NB4 (cell line): ENCODE results near the gene TMC3.
"Not testable (repeated sequence)": the region's sequence is repeated elsewhere in the genome, so short reads cannot be mapped to it uniquely, and the experiment has no call there.

Experiments
- DNase-seq: peaks from one replicate; pipeline ENCODE4 v3.0.0; 2010; ENCODE audit warnings: low read depth
- H3K4me3 ChIP-seq: one replicate; pipeline ENCODE4 v1.5.1; 2011; ENCODE audit warnings: mild to moderate bottlenecking, low read depth, low read length, moderate library complexity
- MYC ChIP-seq: IDR thresholded peaks from 2 replicates; pipeline ENCODE4 v1.6.1; 2011; ENCODE audit warnings: low read depth, low read length
- POLR2A ChIP-seq: IDR thresholded peaks from 2 replicates; pipeline ENCODE4 v1.6.1; 2011; ENCODE audit warnings: mild to moderate bottlenecking; ENCODE audit not compliant: insufficient read length; ENCODE audit errors: extremely low read depth
- TF ChIP-seq, protein P1 (sequence below): IDR thresholded peaks from one replicate; pipeline ENCODE4 v1.5.1; 2012; ENCODE audit warnings: low read depth, low read length
- TF ChIP-seq, protein P2 (sequence below): IDR thresholded peaks from 2 replicates; pipeline ENCODE4 v1.6.1; 2011; ENCODE audit warnings: low read depth, low read length

TMC3 gene

DNA sequence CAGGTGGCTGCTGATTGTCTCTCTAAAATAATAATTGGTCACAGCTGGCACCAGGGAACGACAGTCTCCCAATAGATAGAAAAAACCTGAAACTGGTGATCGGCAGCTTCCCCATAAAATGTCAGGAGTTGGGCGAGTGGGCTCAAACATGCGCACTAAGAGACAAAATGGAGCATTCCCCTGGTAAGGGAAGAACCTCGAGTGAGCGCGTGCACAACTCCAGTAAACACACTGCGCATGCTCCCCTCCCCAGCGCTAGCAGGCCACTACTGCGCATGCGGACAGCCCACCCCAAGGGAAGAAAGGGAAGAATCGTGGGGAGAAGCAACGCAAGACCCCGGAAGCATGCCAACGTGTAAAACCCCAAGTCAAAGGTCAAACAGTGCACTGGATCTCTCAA lies 42.4 kb downstream of the TMC3 start:
- no peak for TF ChIP-seq MYC
- no peak for TF ChIP-seq POLR2A
- TF ChIP-seq, protein P1, sequence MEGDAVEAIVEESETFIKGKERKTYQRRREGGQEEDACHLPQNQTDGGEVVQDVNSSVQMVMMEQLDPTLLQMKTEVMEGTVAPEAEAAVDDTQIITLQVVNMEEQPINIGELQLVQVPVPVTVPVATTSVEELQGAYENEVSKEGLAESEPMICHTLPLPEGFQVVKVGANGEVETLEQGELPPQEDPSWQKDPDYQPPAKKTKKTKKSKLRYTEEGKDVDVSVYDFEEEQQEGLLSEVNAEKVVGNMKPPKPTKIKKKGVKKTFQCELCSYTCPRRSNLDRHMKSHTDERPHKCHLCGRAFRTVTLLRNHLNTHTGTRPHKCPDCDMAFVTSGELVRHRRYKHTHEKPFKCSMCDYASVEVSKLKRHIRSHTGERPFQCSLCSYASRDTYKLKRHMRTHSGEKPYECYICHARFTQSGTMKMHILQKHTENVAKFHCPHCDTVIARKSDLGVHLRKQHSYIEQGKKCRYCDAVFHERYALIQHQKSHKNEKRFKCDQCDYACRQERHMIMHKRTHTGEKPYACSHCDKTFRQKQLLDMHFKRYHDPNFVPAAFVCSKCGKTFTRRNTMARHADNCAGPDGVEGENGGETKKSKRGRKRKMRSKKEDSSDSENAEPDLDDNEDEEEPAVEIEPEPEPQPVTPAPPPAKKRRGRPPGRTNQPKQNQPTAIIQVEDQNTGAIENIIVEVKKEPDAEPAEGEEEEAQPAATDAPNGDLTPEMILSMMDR = no peak
- TF ChIP-seq, protein P2, sequence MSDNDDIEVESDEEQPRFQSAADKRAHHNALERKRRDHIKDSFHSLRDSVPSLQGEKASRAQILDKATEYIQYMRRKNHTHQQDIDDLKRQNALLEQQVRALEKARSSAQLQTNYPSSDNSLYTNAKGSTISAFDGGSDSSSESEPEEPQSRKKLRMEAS = no peak
- no peak overlapping the region for H3K4me3 ChIP-seq

DNA sequence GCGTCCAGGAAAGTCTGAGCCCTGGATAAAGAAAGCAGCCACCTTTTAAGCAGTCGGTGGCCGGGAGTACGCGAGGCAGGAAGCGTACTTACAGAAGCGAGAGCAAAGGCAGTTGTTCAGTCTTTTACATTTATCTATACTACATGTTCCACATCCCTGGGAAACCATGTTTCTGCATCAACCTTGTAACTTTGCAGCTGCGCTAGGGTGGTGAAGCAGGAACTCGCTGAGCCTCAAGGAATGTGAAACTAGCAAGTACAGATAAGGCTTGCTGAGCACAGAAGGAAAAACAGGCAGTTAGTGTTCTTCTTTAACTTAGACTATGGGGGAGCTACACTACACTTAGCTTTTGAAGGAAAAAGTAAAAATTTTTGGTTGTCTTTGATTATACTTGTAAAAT lies 42.9 kb downstream of the TMC3 start:
- DNase-seq, H3K4me3 ChIP-seq: not testable (repeated sequence)

More for the DNA sequence above, 42.4 kb downstream of the TMC3 start:
- no peak for DNase-seq

DNA sequence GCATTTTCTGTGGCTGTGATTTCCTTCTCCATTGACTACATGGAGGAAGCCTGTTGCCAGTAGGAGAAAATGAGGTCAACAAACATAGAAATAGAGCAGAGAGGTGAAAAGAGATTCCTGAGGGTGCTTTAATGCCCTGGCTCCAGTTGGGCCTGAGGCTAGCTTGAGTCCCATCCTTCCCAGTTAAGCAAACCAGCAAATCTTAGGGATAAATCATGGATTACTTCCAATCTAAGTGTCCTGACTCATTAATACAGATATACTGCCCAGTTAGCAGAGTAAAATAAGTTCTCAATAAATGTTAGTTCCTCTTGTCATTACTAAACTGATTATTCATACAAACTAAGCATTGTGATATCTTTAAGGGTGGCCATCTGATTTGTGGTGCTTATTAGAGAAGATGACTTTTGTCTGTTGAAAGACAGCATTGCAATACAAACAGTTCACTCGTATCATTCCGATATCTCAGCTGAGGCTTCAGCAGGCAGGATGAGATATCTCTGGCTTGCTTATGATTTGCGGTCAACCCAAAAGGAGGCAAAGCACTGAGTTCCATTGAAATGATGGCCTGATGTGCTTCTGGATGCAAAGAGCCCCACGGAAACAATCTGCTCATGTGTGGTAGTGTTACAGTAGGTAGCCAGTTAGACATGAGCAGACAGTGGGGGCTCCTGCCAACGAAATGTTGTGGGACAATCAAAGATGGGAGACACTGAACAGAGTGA lies 43.5 kb downstream of the TMC3 start:
- TF ChIP-seq POLR2A (no peak), MYC (no peak)
- TF ChIP-seq, protein P1 = no peak
- TF ChIP-seq, protein P2 = no peak
- DNase-seq = no peak
- no peak overlapping the region for H3K4me3 ChIP-seq

DNA sequence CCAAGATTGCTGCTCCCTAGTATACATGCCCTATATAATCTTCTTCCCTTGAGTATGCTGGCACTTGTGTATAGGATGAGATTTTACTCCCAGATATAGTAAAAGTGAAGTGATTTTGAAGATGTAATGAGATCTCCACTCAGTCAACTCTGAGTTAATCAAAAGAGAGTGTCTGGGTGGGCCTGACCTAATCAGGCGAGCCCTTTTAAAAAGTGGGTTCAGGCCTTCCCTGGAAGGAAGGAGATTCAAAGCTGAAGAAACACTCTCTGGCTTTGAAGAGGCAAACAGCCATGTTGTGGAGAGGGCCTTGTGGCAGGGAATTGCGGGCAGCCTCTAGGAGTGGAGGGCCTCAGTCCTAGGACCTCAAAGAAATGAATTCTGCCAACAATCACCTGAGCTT lies 44.6 kb downstream of the TMC3 start:
- no peak for DNase-seq
- no peak for TF ChIP-seq POLR2A
- no peak for TF ChIP-seq MYC
- TF ChIP-seq, protein P1 = no peak
- TF ChIP-seq, protein P2 = no peak
- no peak overlapping the region for H3K4me3 ChIP-seq

DNA sequence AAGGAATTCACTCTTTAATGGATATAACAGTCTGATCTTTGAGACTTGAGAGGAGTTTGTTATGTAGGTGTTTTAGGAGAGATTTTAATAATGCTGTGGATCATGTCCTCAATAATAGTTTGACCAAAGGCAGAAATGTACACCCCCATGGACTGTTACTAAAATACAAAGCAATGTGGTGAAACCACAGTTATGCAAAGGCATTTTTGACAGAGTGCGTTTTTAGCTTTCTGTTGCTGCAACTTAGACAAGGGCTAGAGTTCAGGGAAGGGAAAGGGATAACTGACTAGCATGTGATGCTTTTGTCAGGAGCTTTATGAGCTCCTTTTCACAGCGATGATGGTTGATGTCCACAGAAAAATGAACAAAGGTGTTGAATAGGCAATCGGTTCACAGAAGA lies 46.5 kb downstream of the TMC3 start:
- no peak overlapping the region for H3K4me3 ChIP-seq
- DNase-seq = no peak
- TF ChIP-seq, protein P1 = no peak
- TF ChIP-seq, protein P2 = no peak
- TF ChIP-seq MYC (no peak), POLR2A (no peak)

DNA sequence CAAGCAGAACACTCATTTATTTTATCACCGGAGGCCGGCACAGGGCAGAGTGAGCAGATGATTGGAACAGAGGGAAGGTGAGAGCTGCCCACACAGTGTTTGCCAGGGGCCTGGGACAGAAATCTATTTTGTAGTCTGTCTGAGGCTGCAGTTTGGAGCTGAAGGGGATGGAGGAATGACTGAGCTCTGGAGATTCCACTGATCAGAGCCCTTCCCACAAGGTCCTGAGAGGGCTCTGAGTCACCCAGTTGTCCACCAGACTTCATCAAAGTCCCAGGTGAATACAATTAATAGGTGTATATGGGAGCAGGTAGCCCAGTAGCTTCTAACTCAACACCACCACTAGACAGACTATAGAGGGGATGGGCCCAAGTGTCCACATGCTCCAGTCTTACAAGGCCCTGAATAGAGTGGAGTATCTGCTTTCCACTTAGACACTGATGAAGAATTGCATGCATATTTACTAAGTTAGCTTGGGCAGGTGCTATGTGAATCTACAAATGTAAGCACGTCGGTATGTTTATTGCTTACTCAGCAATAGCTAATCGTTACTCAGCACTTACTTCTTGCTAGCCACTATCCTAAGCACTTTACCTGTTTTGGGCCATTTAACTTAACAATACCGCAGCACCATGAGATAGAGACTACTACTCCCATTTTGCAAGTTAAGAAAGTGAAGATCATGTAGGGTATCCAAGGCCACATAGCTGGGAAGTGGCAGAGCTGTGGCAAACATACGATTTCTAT lies 47.4 kb downstream of the TMC3 start:
- TF ChIP-seq POLR2A (no peak), MYC (no peak)
- TF ChIP-seq, protein P2 = no peak
- TF ChIP-seq, protein P1 = no peak
- H3K4me3 ChIP-seq = no peak overlapping the region
- DNase-seq = no peak
